ENCODE data around the gene HUS1. TPM values are rescaled to one million over a fixed set of nuclear protein-coding genes. Genes with fewer than 3 reads are reported as not detected.
A peak's percentile ranks its signal among the peaks of the same experiment; 100 is the strongest.

Gene HUS1
- total and polyA plus RNA-seq, 2 of the 13 experiments (the other 11 are each of a cell fraction or from before 2014, with no cell fraction given): 14.8 to 16.9 TPM

DNA sequence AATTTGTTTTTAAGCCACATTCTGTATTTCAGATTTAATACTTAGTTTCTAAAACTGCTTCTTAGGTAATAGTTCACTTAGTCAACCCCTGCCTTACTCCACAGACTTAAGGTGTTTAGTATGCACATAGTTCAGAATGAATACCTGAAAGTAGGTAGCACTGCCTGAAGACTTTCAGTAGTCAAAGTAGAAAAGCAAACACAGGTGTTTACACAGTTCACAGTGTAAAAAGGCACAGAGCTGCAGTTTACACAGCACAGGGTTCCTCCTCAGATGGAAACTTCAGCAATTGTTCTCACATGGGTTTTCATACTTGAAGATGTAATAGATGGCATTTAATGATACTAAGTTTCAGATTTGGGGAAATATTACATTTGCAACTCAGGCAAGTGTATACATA lies 28.0 kb downstream of the HUS1 start (continued):
- TF ChIP-seq, protein P1, sequence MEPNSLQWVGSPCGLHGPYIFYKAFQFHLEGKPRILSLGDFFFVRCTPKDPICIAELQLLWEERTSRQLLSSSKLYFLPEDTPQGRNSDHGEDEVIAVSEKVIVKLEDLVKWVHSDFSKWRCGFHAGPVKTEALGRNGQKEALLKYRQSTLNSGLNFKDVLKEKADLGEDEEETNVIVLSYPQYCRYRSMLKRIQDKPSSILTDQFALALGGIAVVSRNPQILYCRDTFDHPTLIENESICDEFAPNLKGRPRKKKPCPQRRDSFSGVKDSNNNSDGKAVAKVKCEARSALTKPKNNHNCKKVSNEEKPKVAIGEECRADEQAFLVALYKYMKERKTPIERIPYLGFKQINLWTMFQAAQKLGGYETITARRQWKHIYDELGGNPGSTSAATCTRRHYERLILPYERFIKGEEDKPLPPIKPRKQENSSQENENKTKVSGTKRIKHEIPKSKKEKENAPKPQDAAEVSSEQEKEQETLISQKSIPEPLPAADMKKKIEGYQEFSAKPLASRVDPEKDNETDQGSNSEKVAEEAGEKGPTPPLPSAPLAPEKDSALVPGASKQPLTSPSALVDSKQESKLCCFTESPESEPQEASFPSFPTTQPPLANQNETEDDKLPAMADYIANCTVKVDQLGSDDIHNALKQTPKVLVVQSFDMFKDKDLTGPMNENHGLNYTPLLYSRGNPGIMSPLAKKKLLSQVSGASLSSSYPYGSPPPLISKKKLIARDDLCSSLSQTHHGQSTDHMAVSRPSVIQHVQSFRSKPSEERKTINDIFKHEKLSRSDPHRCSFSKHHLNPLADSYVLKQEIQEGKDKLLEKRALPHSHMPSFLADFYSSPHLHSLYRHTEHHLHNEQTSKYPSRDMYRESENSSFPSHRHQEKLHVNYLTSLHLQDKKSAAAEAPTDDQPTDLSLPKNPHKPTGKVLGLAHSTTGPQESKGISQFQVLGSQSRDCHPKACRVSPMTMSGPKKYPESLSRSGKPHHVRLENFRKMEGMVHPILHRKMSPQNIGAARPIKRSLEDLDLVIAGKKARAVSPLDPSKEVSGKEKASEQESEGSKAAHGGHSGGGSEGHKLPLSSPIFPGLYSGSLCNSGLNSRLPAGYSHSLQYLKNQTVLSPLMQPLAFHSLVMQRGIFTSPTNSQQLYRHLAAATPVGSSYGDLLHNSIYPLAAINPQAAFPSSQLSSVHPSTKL (CRISPR knock-in tag; IDR thresholded peaks at IDR 0.05): peak; percentile 68
- peak; percentile 42; the same call in 1 of the 2 replicates for TF ChIP-seq SAP130 (CRISPR knock-in tag; IDR thresholded peaks at IDR 0.05; ENCODE audit: low read depth)
- peak; percentile 61 for TF ChIP-seq GATAD2A (CRISPR knock-in tag; IDR thresholded peaks at IDR 0.05)

DNA sequence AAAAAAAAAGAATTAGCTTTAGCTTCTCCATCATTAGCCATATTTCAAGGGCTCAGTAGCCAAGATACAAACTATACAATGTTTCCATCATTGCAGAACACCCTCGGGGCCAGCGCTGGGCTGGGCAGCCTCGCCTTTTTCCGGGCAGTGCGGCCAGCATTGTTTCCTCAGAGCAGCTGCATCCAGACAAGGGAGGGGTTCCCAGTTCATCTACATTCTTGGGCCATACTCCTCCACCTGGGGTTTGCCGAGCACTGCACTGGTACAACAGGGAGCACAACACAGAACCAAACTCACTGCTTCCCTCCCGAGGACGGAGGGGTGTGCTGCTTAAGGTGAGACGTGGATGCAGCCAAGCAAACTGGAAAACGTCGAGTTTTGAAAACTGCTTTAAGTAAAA lies 28.7 kb downstream of the HUS1 start:
- no peaks in the 10 kb centered on the region for H3K9me3 ChIP-seq (ENCODE audit: low read length)
- H3K9ac ChIP-seq (ENCODE audit: insufficient read depth, low read depth, low read length): no peak overlapping the region
- intact Hi-C loops (cut with micrococcal nuclease; ENCODE audit: unreplicated experiment): no loop called here
- no peaks in the 10 kb centered on the region for H4K20me1 ChIP-seq (ENCODE audit: insufficient read depth, low read length)
- no peak overlapping the region for H3K27ac ChIP-seq (ENCODE audit: extremely low read length, insufficient read depth, low read length)
- in situ Hi-C loops (cut with HindIII; ENCODE audit: extremely low pct_ligation_motif_present, low pct_unique_long_range_greater_than_20kb): no loop called here
- POLR2A ChIA-PET: no interaction called here
- no peak overlapping the region for H3K4me3 ChIP-seq (replicated peaks in 1 of 3; ENCODE audit: insufficient read depth in 1 of 3, low read depth in 2 of 3, low read length in 3 of 3)
- TF ChIP-seq ZNF263 (CRISPR knock-in tag; IDR thresholded peaks at IDR 0.05) (peak; percentile 80), ZNF20 (CRISPR knock-in tag; IDR thresholded peaks at IDR 0.05) (no peak)
- no TSS peak for BruUV-seq (replicated peaks)
- ATAC-seq (no peak), FAIRE-seq (no peak), DNase-seq (ENCODE audit: low spot score) (no peak)
- H2AFZ ChIP-seq (ENCODE audit: low read length): no peak overlapping the region
- H3K27me3 ChIP-seq (ENCODE audit: control insufficient read depth in 1 of 2, insufficient read depth in 2 of 2, low read length in 2 of 2): no peaks in the 10 kb centered on the region
- H3K36me3 ChIP-seq (replicated peaks in 1 of 2; ENCODE audit: control insufficient read depth in 1 of 2, insufficient read depth in 2 of 2, low read length in 2 of 2): no peaks in the 10 kb centered on the region; a peak in 1 of 5 replicates
- CTCF ChIA-PET (ENCODE audit: low intra/inter-chr PET ratio, low total read pairs): no interaction called here
- 72% methylated on average over 11 of the region's 11 CpGs for WGBS (ENCODE audit: low lambda C conversion rate)
- H3K79me2 ChIP-seq (ENCODE audit: insufficient read depth, low read length): no peaks in the 10 kb centered on the region
- H3K4me2 ChIP-seq (ENCODE audit: low read depth, low read length): no peak overlapping the region
- peaks cover 42% of the 10 kb centered on the region for H3K4me1 ChIP-seq (ENCODE audit: insufficient read depth, low read length)
